Activated CD8-positive, alpha-beta memory T cell treated with anti-CD3 and anti-CD28 coated beads, Interleukin-2, amount 50 U/mL, for 48 hours (primary cell): ENCODE data around the gene LHB.
A peak's percentile ranks its signal among the peaks of the same experiment; 100 is the strongest.

ENCODE experiments used
- DNase-seq: peaks from one replicate; pipeline ENCODE4 v3.0.0-alpha.2; 2020

Gene LHB

GRCh38 chr19:49006905-49007304 is 10.0 kb downstream of the LHB start:
- no peak for DNase-seq

- no peak for DNase-seq
Observed at GRCh38 chr19:49004964-49005614, 11.8 kb downstream of the LHB start.

GRCh38 chr19:49004133-49004532 is 12.8 kb downstream of the LHB start:
- no peak for DNase-seq

- peak; percentile 81 for DNase-seq
Observed at GRCh38 chr19:48999481-49000325, 17.2 kb downstream of the LHB start.

- peak; percentile 81 for DNase-seq
Observed at GRCh38 chr19:48997972-48998371, 18.9 kb downstream of the LHB start.

- no peak for DNase-seq
Observed at GRCh38 chr19:48994035-48994386, 22.9 kb downstream of the LHB start.

GRCh38 chr19:48993175-48994034 is 23.5 kb downstream of the LHB start, which contains the start of the genes GYS1 and RUVBL2:
GYS1 (minus strand) TSS chr19:48993309; CDS start chr19:48993112, 197 bp downstream.
RUVBL2 (plus strand) TSS chr19:48993887; CDS start chr19:48993912, 25 bp downstream.
- DNase-seq = peak; percentile 99

- DNase-seq = no peak
Observed at GRCh38 chr19:48992581-48993174, 24.2 kb downstream of the LHB start.

GRCh38 chr19:48991873-48992580 is 24.9 kb downstream of the LHB start:
- no peak for DNase-seq

GRCh38 chr19:48991011-48991609 is 25.8 kb downstream of the LHB start:
- DNase-seq = no peak

GRCh38 chr19:48990400-48990799 is 26.5 kb downstream of the LHB start:
- DNase-seq = no peak

GRCh38 chr19:48989701-48990291 is 27.1 kb downstream of the LHB start:
- no peak for DNase-seq

GRCh38 chr19:48988860-48989259 is 28.0 kb downstream of the LHB start:
- no peak for DNase-seq

GRCh38 chr19:48988286-48988685 is 28.6 kb downstream of the LHB start:
- no peak for DNase-seq

- DNase-seq = no peak
Observed at GRCh38 chr19:48987323-48987722, 29.6 kb downstream of the LHB start.

- DNase-seq = no peak
Observed at GRCh38 chr19:48986211-48986610, 30.7 kb downstream of the LHB start.

GRCh38 chr19:48985711-48986110 is 31.2 kb downstream of the LHB start:
- no peak for DNase-seq

- no peak for DNase-seq
Observed at GRCh38 chr19:48982280-48982679, 34.6 kb downstream of the LHB start.

- no peak for DNase-seq
Observed at GRCh38 chr19:48977061-48977460, 39.8 kb downstream of the LHB start.

- no peak for DNase-seq
Observed at GRCh38 chr19:48975947-48976847, 40.7 kb downstream of the LHB start.
